IPS-18c (cell line): Measurements from ENCODE around the gene NFX1.
"Not testable (repeated sequence)": the region's sequence is repeated elsewhere in the genome, so short reads cannot be mapped to it uniquely, and the experiment has no call there.

Experiments
- H3K4me3 ChIP-seq: 2 replicates; pipeline ENCODE4 v1.7.0; 2013; ENCODE audit warnings: low read depth, mild to moderate bottlenecking, low read length, moderate library complexity; ENCODE audit not compliant: insufficient read depth
- H3K9me3 ChIP-seq: one replicate; pipeline ENCODE4 v1.6.1; 2013; ENCODE audit warnings: mild to moderate bottlenecking, low read length, moderate library complexity; ENCODE audit not compliant: control insufficient read depth, insufficient read depth

Gene NFX1

DNA sequence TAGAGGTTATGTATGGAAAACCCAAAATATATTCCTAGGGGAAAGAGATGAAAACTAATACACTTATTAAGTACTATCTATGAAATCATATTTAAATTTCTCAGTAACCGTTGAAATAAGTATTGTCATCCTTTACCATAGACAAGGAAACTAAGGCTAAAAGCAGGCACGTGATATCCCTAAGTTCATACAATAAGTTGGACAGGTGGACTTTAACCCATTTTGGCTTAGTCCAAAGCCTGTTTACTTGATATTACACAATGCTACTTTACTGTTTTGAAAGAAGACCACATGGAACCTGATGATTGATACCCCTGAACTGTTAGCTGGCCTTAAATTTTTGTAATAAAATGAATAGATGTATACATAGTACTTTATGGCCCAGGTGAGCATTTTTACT is 3.5 kb downstream of the NFX1 start:
- Histone ChIP-seq H3K4me3 (no peak overlapping the region), H3K9me3 (no peaks in the 10 kb centered on the region)

GRCh38 chr9:33294670-33295432 is 4.5 kb downstream of the NFX1 start:
- no peak overlapping the region for H3K4me3 ChIP-seq
- H3K9me3 ChIP-seq, result no peaks in the 10 kb centered on the region

- no peaks in the 10 kb centered on the region for H3K9me3 ChIP-seq
- no peak overlapping the region for H3K4me3 ChIP-seq
Observed at GRCh38 chr9:33295571-33295970, 5.3 kb downstream of the NFX1 start.

GRCh38 chr9:33297432-33297831 is 7.1 kb downstream of the NFX1 start:
- H3K4me3 ChIP-seq, result no peak overlapping the region
- no peaks in the 10 kb centered on the region for H3K9me3 ChIP-seq

DNA sequence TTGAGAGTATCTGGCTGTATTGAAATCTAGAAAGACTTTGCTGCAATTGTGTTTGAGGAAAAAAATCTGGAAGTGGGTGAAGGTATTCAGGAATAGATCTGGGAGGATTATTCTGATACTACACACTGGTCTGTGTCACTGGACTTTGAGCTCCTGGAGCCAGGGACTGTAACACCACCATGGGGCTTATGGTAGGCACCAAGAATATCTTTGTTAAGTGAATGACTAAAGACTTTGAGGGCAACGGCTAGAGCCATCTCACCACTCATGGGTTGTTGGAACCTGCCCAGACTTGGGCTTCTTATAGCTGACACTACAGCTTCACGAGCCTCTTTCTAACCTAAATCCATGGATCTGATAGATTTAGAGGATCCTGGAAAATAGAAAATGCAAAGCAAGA is 10.2 kb downstream of the NFX1 start:
- H3K9me3 ChIP-seq, result no peaks in the 10 kb centered on the region

GRCh38 chr9:33304362-33304761 is 14.0 kb downstream of the NFX1 start:
- no peaks in the 10 kb centered on the region for H3K9me3 ChIP-seq
- no peak overlapping the region for H3K4me3 ChIP-seq

More for the DNA sequence above, 10.2 kb downstream of the NFX1 start:
- no peak overlapping the region for H3K4me3 ChIP-seq

DNA sequence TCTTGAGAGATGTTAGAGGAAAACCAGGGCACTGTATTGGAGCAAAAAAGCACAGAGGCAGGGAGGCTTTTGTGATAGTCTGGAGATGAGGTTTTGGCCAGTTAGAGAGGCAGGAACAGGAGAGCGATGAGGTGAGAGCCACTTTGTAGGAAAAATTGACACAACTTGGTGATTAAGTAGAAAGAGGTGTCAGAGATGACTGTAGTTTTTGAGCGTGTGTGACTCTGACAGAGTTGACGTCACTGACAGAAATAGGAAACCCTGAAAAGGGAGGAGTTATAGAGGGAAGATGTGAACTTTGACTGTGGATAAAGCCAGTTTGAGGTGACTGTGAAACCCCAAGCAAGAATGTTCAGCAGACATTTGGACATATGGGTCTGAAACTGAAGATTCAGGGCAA is 15.7 kb downstream of the NFX1 start:
- no peaks in the 10 kb centered on the region for H3K9me3 ChIP-seq
- no peak overlapping the region for H3K4me3 ChIP-seq

DNA sequence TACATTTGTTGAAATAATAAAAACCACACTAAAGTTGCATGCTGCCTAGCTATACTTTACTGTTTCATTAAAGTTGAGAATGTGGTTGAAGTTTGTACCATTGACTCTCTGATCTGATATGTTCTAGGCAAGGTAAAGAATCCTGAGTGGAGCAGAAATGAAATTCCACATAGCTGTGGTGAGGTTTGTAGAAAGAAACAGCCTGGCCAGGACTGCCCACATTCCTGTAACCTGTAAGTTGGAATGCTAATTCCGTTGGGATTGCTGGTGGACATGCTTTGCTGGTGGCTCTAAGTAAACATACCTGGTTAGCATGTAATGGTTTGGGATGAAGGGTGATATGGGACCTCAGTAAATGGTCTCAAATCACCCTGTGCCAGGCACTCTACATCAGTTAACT is 16.8 kb downstream of the NFX1 start:
- H3K9me3 ChIP-seq, result no peaks in the 10 kb centered on the region
- H3K4me3 ChIP-seq, result no peak overlapping the region

DNA sequence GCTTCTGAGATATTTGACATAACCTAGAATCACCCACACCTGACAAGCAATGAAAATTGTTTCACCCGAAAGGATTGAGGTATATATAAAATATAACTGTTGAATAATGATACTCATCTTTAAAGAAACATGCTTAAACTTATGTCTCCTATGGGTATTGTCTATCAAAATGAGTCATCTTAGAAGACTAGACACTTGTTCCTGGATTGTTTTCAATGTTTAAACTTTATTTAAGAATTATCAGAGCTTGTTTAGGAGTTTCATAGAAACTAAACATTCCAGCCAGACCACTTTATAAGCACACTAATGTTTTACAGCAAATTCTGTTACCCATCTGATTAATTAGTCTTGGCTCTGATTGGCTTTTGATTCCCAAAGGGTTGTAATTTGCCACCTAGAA is 19.6 kb downstream of the NFX1 start:
- H3K4me3 ChIP-seq, result no peak overlapping the region
- H3K9me3 ChIP-seq, result no peaks in the 10 kb centered on the region

- H3K4me3 ChIP-seq, result no peak overlapping the region
Observed at GRCh38 chr9:33310748-33311147, 20.4 kb downstream of the NFX1 start.

GRCh38 chr9:33311953-33312352 is 21.6 kb downstream of the NFX1 start:
- H3K4me3 ChIP-seq, result no peak overlapping the region
- H3K9me3 ChIP-seq, result no peaks in the 10 kb centered on the region

More at GRCh38 chr9:33310748-33311147, 20.4 kb downstream of the NFX1 start:
- H3K9me3 ChIP-seq, result no peaks in the 10 kb centered on the region

DNA sequence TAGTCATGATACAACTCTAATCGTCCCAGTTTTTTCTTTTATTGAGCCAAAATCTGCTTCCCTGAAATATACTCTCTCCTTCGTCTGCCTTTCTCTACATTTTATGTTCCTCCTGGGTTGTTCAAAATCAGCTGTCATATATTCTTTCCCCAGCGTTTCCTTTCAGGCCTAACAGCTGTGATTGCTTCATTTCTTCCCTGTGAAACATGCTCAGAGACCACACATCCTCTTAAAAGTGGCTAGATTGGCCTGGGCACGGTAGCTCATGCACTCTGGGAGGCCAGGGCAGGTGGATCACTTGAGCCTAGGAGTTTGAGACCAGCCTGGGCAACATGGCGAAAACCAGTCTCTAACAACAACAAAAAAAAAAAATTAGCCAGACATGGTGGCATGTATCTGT is 25.1 kb downstream of the NFX1 start:
- H3K4me3 ChIP-seq, result no peak overlapping the region

GRCh38 chr9:33317136-33317535 is 26.8 kb downstream of the NFX1 start:
- H3K9me3 ChIP-seq, H3K4me3 ChIP-seq: not testable (repeated sequence)

More for the DNA sequence above, 25.1 kb downstream of the NFX1 start:
- no peaks in the 10 kb centered on the region for H3K9me3 ChIP-seq

DNA sequence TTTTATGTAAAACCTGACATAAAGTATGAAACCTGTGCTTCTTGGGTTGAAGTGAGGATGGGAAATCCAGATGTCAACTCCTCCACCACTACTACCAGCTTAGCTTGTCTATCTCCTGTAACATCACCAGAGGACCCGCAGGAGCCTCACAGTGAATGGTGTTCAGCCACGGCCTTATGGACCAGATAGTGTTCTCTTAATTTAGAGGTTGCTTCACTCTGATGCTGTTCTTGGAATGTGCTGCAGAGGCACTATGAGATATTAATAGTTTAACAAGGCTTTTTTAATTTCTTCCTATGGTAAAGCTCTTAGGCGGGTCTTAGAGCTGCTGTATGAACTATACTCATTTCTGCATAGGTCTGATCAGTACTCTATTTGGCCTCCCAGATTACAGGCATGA is 27.9 kb downstream of the NFX1 start:
- Histone ChIP-seq H3K9me3 (no peaks in the 10 kb centered on the region), H3K4me3 (no peak overlapping the region)

- H3K4me3 ChIP-seq, result no peak overlapping the region
- H3K9me3 ChIP-seq, result no peaks in the 10 kb centered on the region
Observed at GRCh38 chr9:33318781-33319180, 28.5 kb downstream of the NFX1 start.

DNA sequence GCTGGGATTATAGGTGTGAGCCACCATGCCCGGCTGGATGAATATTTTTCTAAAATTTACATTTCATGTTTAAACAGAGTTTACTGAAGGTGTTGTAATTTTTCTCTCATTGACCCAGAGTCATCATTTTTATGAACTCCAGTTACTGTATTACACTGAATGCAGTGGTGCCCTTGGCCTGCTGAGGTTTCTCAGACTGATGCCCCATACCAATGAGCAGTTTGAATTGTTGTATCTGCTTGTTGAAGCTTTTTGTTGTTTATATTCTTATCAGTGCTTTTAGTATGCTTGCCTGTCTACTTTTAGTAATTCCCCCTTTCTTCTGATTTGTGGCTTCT is 29.9 kb downstream of the NFX1 start:
- Histone ChIP-seq H3K4me3 (no peak overlapping the region), H3K9me3 (no peaks in the 10 kb centered on the region)

DNA sequence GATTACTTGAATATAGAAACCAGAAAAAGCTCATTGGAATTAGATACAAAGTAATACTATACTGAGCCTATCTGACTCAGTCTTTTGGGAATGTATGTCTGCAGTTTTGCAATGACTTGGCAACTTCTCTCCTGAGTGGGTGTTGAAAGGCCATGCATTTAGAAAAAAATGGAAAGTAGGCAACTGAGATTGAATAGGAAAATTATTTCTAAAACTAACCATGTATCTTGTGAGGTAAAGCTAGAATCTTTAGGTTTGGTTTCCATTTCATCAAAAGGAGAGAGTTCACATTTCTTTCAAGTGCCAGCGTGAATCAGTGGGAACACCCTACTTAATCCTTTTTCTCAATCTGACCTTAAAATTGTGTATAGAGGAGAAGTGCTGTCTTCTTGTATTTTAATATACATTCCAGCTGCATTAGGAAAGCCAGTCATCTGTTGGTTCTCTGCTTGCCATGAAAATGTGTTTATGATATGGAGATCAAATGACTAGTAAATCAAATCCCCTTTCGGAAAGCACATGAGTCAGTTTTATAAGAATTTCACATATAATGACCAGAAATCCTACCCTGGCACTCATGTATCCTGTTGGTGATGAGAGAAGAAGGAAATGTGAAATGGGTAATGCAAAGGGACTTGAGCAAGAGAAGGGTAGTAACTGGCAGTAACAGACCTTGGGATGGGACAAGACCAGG is 30.4 kb downstream of the NFX1 start:
- H3K4me3 ChIP-seq, result no peak overlapping the region
- no peaks in the 10 kb centered on the region for H3K9me3 ChIP-seq

DNA sequence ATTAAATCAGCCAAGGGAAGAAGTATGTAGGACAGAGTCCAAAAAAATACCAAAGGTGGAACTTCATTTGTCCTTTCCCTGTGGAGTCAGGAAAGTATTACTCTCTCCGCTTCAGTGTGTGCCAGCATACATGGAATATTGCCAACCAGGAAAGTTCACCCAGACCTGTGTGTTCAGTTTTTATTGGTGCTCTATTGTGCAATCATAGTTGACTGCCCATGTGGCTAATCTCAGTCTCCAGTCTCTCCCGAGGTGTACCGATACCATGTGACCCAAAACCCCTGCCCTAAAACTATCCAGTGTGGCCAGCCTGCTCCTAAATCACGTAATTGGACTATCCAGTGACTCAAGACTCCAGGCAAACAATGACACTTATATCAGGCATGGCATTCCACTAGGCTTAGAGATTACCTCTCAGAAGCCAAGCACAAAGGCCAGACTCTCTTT is 38.8 kb downstream of the NFX1 start:
- H3K9me3 ChIP-seq, result no peaks in the 10 kb centered on the region
- no peak overlapping the region for H3K4me3 ChIP-seq

DNA sequence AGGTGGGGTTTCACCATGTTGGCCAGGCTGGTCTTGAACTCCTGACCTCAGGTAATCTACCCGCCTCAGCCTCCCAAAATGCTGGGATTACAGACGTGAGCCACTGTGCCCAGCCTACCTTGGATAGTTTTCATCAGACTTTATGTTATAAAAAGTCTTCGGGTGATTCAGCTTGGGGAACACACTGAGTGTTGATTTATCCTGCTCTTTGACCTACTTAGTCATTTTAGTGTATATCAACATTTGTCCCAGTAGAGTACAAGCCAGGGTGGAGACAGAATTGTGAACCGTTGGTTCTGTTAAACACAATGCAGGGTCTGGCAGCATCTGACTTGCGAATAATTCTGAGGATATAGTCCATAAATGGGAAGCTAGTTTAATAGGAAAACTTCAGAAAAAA is 39.7 kb downstream of the NFX1 start:
- H3K9me3 ChIP-seq, result no peaks in the 10 kb centered on the region
- H3K4me3 ChIP-seq, result no peak overlapping the region
